ENCODE data around the gene WWTR1.

The WWTR1 gene

DNA sequence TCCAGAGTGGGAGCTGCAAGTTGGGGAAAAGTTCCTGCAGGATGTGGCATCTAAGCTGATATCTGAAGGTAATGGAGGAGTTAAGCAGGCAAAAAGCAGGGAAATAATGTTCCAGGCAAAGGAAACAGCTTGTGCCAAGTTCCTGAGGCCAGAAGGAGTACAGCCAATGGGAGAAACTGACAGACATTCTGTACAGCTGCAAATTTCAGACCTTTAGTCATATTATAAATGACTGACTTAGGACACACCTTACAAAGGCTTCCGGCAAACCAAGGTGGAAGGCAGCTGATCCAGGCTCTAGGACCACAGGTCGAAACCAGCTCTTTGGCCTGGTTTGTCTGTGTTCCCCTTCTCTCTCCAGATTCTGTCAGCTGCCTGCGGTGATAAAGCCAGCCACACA lies 9.3 kb downstream of the WWTR1 start:
- no peak for TF ChIP-seq CTCF (IDR thresholded peaks at IDR 0.05; ENCODE audit: control extremely low read depth, extremely low read depth, low read depth, missing control alignments)
- POLR2A ChIA-PET = no interaction called here
- CTCF ChIA-PET = interaction anchor here (1.4 to 2.0 kb wide), 2 partner anchors 12 to 118 kb away, joined by 3 to 6 read pairs; no protein-coding TSS in a partner anchor
- no peak for DNase-seq (ENCODE audit: extremely low spot score)

DNA sequence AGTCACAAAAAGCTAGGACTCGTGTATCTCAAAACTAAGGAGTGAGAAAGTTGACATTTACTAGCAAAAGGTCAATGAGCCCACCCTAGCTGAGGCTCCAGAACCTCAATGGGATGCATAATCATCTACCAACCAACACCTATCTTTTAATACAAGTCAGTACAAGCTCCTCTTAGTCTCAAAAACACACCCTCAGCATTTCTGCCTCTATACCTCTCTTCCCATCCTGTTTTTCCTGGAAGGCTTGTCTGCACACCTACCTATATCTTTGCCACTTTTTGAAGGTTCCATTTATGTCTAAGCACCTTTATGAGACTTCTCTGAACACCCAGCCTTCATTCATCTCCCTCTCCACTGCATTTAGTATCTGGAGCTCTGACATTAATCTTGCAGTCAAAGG lies 10.0 kb downstream of the WWTR1 start:
- POLR2A ChIA-PET = no interaction called here
- no peak for TF ChIP-seq CTCF (IDR thresholded peaks at IDR 0.05; ENCODE audit: control extremely low read depth, extremely low read depth, low read depth, missing control alignments)
- no peak for DNase-seq (ENCODE audit: extremely low spot score)
- CTCF ChIA-PET = interaction anchor here (0.7 to 2.0 kb wide), 3 partner anchors 13 to 118 kb away, joined by 3 to 6 read pairs (median 3); no protein-coding TSS in a partner anchor

GRCh38 chr3:149647285-149647684 lies 10.5 kb downstream of the WWTR1 start:
- POLR2A ChIA-PET = no interaction called here
- CTCF ChIA-PET = interaction anchor here (0.7 to 2.0 kb wide), 3 partner anchors 13 to 117 kb away, joined by 3 to 6 read pairs (median 3); no protein-coding TSS in a partner anchor

GRCh38 chr3:149646181-149646766 lies 11.6 kb downstream of the WWTR1 start:
- no peak for DNase-seq (ENCODE audit: extremely low spot score)
- CTCF ChIA-PET = interaction anchor here (1.0 to 2.0 kb wide), 3 partner anchors 14 to 26 kb away, joined by 3 to 6 read pairs (median 5); no protein-coding TSS in a partner anchor
- POLR2A ChIA-PET = no interaction called here
- no peak for TF ChIP-seq CTCF (IDR thresholded peaks at IDR 0.05; ENCODE audit: control extremely low read depth, extremely low read depth, low read depth, missing control alignments)

More at GRCh38 chr3:149647285-149647684, 10.5 kb downstream of the WWTR1 start:
- DNase-seq (ENCODE audit: extremely low spot score) = no peak
- TF ChIP-seq CTCF (IDR thresholded peaks at IDR 0.05; ENCODE audit: control extremely low read depth, extremely low read depth, low read depth, missing control alignments) = no peak

- no peak for DNase-seq (ENCODE audit: extremely low spot score)
- no peak for TF ChIP-seq CTCF (IDR thresholded peaks at IDR 0.05; ENCODE audit: control extremely low read depth, extremely low read depth, low read depth, missing control alignments)
- ChIA-PET POLR2A (no interaction called here), CTCF (no interaction called here)
These were observed 13.9 kb downstream of the WWTR1 start for GRCh38 chr3:149643963-149644362.

- CTCF ChIA-PET = no interaction called here
- DNase-seq (ENCODE audit: extremely low spot score) = no peak
- no peak for TF ChIP-seq CTCF (IDR thresholded peaks at IDR 0.05; ENCODE audit: control extremely low read depth, extremely low read depth, low read depth, missing control alignments)
- POLR2A ChIA-PET = no interaction called here
These were observed 14.4 kb downstream of the WWTR1 start for GRCh38 chr3:149643482-149643798.
